GM13976 (cell line): ENCODE measurements around the gene NAGA.

ENCODE experiments used
- DNase-seq: peaks from one replicate; pipeline ENCODE4 v3.0.0; 2012; ENCODE audit warnings: low spot score
- CTCF ChIP-seq: IDR thresholded peaks from 2 replicates; pipeline ENCODE4 v1.5.1; 2012; ENCODE audit warnings: borderline replicate concordance, mild to moderate bottlenecking; ENCODE audit not compliant: insufficient read depth; ENCODE audit errors: extremely low read depth, missing control alignments, control extremely low read depth
- in situ Hi-C: fragments of 300-500 bp; cut with MboI; formaldehyde crosslinking; loops from one replicate; pipeline ENCODE4 v1.12.0; 2022; ENCODE audit warnings: low sequenced_read_pairs, mixed read lengths, inconsistent platforms; ENCODE audit not compliant: unreplicated experiment

NAGA gene

GRCh38 chr22:42062506-42063170, 8.0 kb downstream of the NAGA start:
- no peak for DNase-seq
- TF ChIP-seq CTCF = no peak
- in situ Hi-C loops = loop anchor here (10.0 kb wide), 1 partner anchor 58 kb away; no protein-coding TSS in a partner anchor

- no peak for TF ChIP-seq CTCF
- in situ Hi-C loops = loop anchor here (10.0 kb wide), 1 partner anchor 56 kb away; no protein-coding TSS in a partner anchor
- no peak for DNase-seq
Measured at GRCh38 chr22:42061041-42061440, 9.6 kb downstream of the NAGA start.

GRCh38 chr22:42060489-42060888, 10.1 kb downstream of the NAGA start:
- no peak for TF ChIP-seq CTCF
- in situ Hi-C loops = loop anchor here (10.0 kb wide), 1 partner anchor 56 kb away; no protein-coding TSS in a partner anchor
- no peak for DNase-seq

DNA sequence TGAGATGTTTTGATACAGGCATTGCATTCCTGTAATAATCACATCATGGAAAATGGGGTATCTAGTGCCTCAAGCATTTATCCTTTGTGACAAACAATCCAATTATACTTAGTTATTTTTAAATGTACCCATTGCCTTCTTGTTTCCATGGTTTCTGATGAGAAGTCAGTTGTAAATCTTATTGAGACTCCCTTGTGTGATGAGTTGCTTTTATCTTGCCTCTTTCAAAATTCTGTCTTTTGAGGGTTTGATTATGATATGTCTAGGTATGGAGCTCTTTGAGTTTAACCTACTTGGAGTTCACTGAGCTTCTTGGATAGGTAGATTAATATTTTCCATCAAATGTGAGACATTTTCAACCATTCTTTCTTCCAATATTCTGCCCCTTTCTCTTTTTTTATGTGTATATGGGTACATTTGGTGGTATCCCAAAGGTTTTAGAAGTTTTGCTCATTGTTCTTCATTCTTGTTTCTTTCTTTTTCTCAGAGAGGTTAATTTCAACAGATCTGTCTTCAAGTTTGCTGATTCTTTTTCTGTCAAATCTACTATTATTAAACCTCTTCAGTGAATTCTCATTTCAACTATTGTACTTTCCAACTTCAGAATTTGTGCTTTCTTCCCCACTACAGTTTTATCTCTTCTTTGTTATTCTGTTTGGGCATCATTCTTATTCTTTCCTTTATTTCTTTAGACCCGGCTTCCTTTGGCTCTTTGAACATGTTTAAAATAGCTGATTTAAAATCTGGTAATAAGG, 13.7 kb downstream of the NAGA start:
- in situ Hi-C loops = no loop called here
- DNase-seq = no peak
- TF ChIP-seq CTCF = no peak

DNA sequence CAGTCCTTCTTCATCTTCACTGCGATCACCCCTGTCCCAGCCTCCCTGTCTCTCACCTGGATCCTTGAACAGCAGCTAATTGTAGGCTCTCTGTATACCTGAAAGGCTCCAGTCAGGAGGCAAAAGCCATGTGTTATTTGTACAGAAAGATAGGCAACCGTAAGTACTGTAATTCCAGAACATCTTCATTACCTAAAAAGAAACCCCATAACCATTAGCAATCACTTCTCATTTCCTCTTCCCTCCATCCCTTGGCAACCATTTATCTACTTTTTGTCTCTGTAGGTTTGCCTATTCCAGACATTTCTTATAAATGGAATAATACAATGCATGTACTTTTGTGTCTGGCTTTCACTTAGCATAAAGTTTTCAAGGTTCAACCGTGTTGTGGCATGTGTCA, 17.8 kb downstream of the NAGA start:
- DNase-seq = no peak

More for the DNA sequence above, 17.8 kb downstream of the NAGA start:
- in situ Hi-C loops = no loop called here
- TF ChIP-seq CTCF = no peak
